Tibial artery (tissue), 4 donors: ENCODE data around the gene NAA11.

ENCODE experiments used
- DNase-seq, 2 donors: peaks; one replicate each; pipeline ENCODE4 v3.0.0-alpha.2; 2019
- H3K27ac ChIP-seq, 2 donors: fragments of 200-600 bp; sonication (generic) in 1 of 2; 1 replicate in 1 of 2; 2 replicates in 1 of 2; pipeline ENCODE4 v1.5.1; 2018 to 2019; ENCODE audit warnings: mild to moderate bottlenecking in 1 of 2
- H3K27me3 ChIP-seq, 2 donors: fragments of 200-600 bp; sonication (generic) in 1 of 2; one replicate each; pipeline versions ENCODE4 v1.5.1 to v1.6.0; 2016 to 2019
- H3K36me3 ChIP-seq, 3 donors: fragments of 200-600 bp; sonication (generic) in 2 of 3; one replicate each; pipeline ENCODE4 v1.5.1; 2016 to 2019; ENCODE audit warnings: mild to moderate bottlenecking in 2 of 3
- H3K4me1 ChIP-seq, 4 donors: fragments of 200-600 bp; sonication (generic) in 2 of 4; 1 replicate in 3 of 4; 2 replicates in 1 of 4; pipeline ENCODE4 v1.5.1; 2016 to 2019
- H3K4me3 ChIP-seq, 2 donors: fragments of 200-600 bp; sonication (generic) in 1 of 2; 1 replicate in 1 of 2; 2 replicates in 1 of 2; pipeline ENCODE4 v1.5.1; 2018 to 2019; ENCODE audit warnings: mild to moderate bottlenecking in 2 of 2
- H3K9me3 ChIP-seq, 3 donors: fragments of 200-600 bp; sonication (generic) in 1 of 3; one replicate each; pipeline ENCODE4 v1.5.1; 2016 to 2019
- CTCF ChIP-seq, 2 experiments: fragments of 200-600 bp in 1 of 2; fragments of 450-650 bp in 1 of 2; IDR thresholded peaks; one replicate each; pipeline ENCODE4 v1.5.1; 2017 to 2019; ENCODE audit warnings: antibody characterized with exemption in 2 of 2, mild to moderate bottlenecking in 1 of 2, moderate library complexity in 1 of 2
- intact Hi-C: fragments of 100-400 bp; cut with DNase I; formaldehyde crosslinking; loops from one replicate; pipeline ENCODE4 v1.15.0; 2023; ENCODE audit warnings: low total_unique reads

The NAA11 gene

GRCh38 chr4:79341893-79342653, 16.2 kb upstream of the NAA11 start:
- Histone ChIP-seq H3K9me3 (peaks cover 0 to 22% (median 12%) of the 10 kb centered on the region in 3 donors), H3K27ac (no peak overlapping the region), H3K4me1 (peaks cover 0 to 13% (median 2%) of the 10 kb centered on the region in 4 donors), H3K36me3 (no peaks in the 10 kb centered on the region), H3K4me3 (no peak overlapping the region), H3K27me3 (no peaks in the 10 kb centered on the region)
- TF ChIP-seq CTCF (IDR thresholded peaks at IDR 0.05), result no peak
- intact Hi-C loops, result no loop called here
- DNase-seq, result no peak

GRCh38 chr4:79340568-79340967, 14.7 kb upstream of the NAA11 start:
- no peak for DNase-seq
- no peak for TF ChIP-seq CTCF (IDR thresholded peaks at IDR 0.05)

DNA sequence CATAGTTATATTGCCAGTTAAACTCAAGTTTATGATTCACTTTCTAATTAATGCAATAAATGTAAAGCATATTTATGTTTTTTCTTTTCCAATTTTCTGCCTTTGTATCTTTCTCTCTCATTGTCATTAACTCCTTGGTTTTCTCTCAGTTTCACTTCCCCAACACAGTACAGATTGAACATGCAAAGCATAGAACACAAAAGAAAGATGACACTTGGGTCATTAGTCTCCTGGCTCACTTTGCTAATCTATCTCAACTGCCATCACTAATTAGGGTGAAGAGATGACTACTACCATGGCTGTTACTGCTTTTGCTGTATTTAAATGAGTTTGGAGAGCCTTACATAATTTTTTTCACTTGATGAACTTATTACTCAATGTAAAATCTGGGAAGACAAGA, 12.3 kb upstream of the NAA11 start:
- Histone ChIP-seq H3K4me3 (no peak overlapping the region), H3K27ac (no peak overlapping the region), H3K27me3 (no peaks in the 10 kb centered on the region), H3K36me3 (no peaks in the 10 kb centered on the region), H3K9me3 (peaks cover 0 to 10% (median 7%) of the 10 kb centered on the region in 3 donors), H3K4me1 (no peaks in the 10 kb centered on the region)
- TF ChIP-seq CTCF (IDR thresholded peaks at IDR 0.05), result no peak
- no peak for DNase-seq
- intact Hi-C loops, result no loop called here

More at GRCh38 chr4:79340568-79340967, 14.7 kb upstream of the NAA11 start:
- Histone ChIP-seq H3K36me3 (no peaks in the 10 kb centered on the region), H3K4me3 (no peak overlapping the region), H3K27me3 (no peaks in the 10 kb centered on the region), H3K9me3 (peaks cover 0 to 22% (median 12%) of the 10 kb centered on the region in 3 donors), H3K27ac (no peak overlapping the region), H3K4me1 (no peaks in the 10 kb centered on the region)
- intact Hi-C loops, result no loop called here

- H3K4me1 ChIP-seq, result no peaks in the 10 kb centered on the region
- H3K9me3 ChIP-seq, result no peaks in the 10 kb centered on the region
- no peak for TF ChIP-seq CTCF (IDR thresholded peaks at IDR 0.05)
- DNase-seq, result no peak
- H3K36me3 ChIP-seq, result no peaks in the 10 kb centered on the region
- H3K27ac ChIP-seq, result no peak overlapping the region
- H3K4me3 ChIP-seq, result no peak overlapping the region
- intact Hi-C loops, result no loop called here
- no peaks in the 10 kb centered on the region for H3K27me3 ChIP-seq
Measured at GRCh38 chr4:79334783-79335182, 8.9 kb upstream of the NAA11 start.

DNA sequence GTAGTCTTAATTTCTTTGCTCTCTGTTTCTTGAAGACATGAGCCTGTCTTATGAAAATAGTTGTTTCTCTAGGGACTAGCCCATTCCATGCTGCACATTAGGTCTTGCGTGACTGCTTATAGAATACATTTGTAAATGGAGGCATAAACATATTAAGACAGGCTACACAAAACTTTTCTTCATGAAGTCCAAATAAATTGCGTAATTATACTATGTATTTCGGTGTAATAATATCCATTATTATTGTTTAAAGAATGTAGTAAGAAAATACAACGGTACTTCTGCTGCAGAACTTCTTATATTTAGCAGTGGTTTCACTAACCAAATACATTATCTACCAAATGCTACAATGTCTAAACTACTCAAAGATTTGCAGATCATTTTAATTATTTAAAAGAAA, 8.5 kb upstream of the NAA11 start:
- no peak for DNase-seq
- Histone ChIP-seq H3K4me1 (no peaks in the 10 kb centered on the region), H3K36me3 (no peaks in the 10 kb centered on the region), H3K9me3 (no peaks in the 10 kb centered on the region), H3K27ac (no peak overlapping the region), H3K4me3 (no peak overlapping the region), H3K27me3 (no peaks in the 10 kb centered on the region)
- intact Hi-C loops, result no loop called here
- TF ChIP-seq CTCF (IDR thresholded peaks at IDR 0.05), result no peak
